Left cardiac atrium (tissue), 4 donors: ENCODE results near the gene NHERF2. TPM values are rescaled to one million over a fixed set of nuclear protein-coding genes. Genes with fewer than 3 reads are reported as not detected.

Experiments
- ATAC-seq, 2 donors: fragments of 200-7000 bp; cut with Tn5 transposase; one replicate each; pipeline ENCODE4 v1.9.1; 2020; ENCODE audit warnings: mild to moderate bottlenecking in 2 of 2, moderate library complexity in 2 of 2
- DNase-seq: peaks from one replicate; pipeline ENCODE4 v3.0.0-alpha.2; 2020
- intact Hi-C, 2 donors: fragments of 100-400 bp; cut with DNase I; formaldehyde crosslinking; loops; one replicate each; pipeline versions ENCODE4 v1.14.1 to v1.15.1; 2022 to 2023
- total RNA-seq, 2 donors: library from RNA; stranded (reverse); fragmentation: NEBNext Ultra II Directional; extraction: Animal tissue kit (Norgen Biotek cat#: 25700); gene quantifications; one replicate each; pipeline ENCODE4 v1.2.1, GENCODE V29; 2021
- donor health status: DM: no; HTN: yes; CAD: no.
- donor health status: DM: no; HTN: yes; CAD: no; lungs with severe emphysema.
- donor health status: DM: yes; HTN: yes; CAD: no.
- donor health status: Dilated cardiomyopathy.

The NHERF2 gene
- total RNA-seq, 2 donors from 2014 or later: 164 to 242 TPM

GRCh38 chr16:1989209-1990100 is 37.2 kb upstream of the NHERF2 start, which contains the start of gene SYNGR3:
TSS of gene SYNGR3 (plus strand) at chr16:1989970. CDS start at chr16:1990103, 133 bp downstream.
- ATAC-seq (no peak), DNase-seq (no peak)
- intact Hi-C loops: no loop called here

- no peak for ATAC-seq
- intact Hi-C loops: no loop called here
- DNase-seq: no peak
These were observed 36.7 kb upstream of the NHERF2 start for GRCh38 chr16:1990101-1990350.

- no peak for ATAC-seq
- intact Hi-C loops: no loop called here
- no peak for DNase-seq
These were observed 36.2 kb upstream of the NHERF2 start for GRCh38 chr16:1990351-1991134.

GRCh38 chr16:1991135-1991551 is 35.6 kb upstream of the NHERF2 start:
- intact Hi-C loops: no loop called here
- ATAC-seq (peak in 1 of 2 donors; percentile 3), DNase-seq (no peak)

- no peak for ATAC-seq
- DNase-seq: no peak
- intact Hi-C loops: no loop called here
These were observed 35.1 kb upstream of the NHERF2 start for GRCh38 chr16:1991588-1991947.

GRCh38 chr16:1991948-1992703 is 34.6 kb upstream of the NHERF2 start:
- peak; percentile 97 for DNase-seq
- peak; percentile 90 to 93 for ATAC-seq
- intact Hi-C loops: no loop called here

GRCh38 chr16:1992704-1993317 is 33.9 kb upstream of the NHERF2 start:
- intact Hi-C loops: no loop called here
- ATAC-seq (peak in 1 of 2 donors; percentile 1), DNase-seq (no peak)

- ATAC-seq: no peak
- intact Hi-C loops: no loop called here
- peak; percentile 31 for DNase-seq
These were observed 33.0 kb upstream of the NHERF2 start for GRCh38 chr16:1993731-1994131.

GRCh38 chr16:1997494-1998359 is 29.0 kb upstream of the NHERF2 start:
- DNase-seq (no peak), ATAC-seq (peak in 1 of 2 donors; percentile 32)
- intact Hi-C loops: no loop called here

- ATAC-seq: no peak
- DNase-seq: no peak
- intact Hi-C loops: no loop called here
These were observed 28.3 kb upstream of the NHERF2 start for GRCh38 chr16:1998360-1998835.

GRCh38 chr16:1998852-1999801 is 27.6 kb upstream of the NHERF2 start:
- ATAC-seq: no peak
- intact Hi-C loops: no loop called here
- DNase-seq: no peak

- no peak for DNase-seq
- intact Hi-C loops: no loop called here
- ATAC-seq: no peak
These were observed 26.7 kb upstream of the NHERF2 start for GRCh38 chr16:1999866-2000514.

- DNase-seq (no peak), ATAC-seq (no peak)
- intact Hi-C loops: no loop called here
These were observed 25.7 kb upstream of the NHERF2 start for GRCh38 chr16:2001035-2001434.

GRCh38 chr16:2001456-2002355 is 25.0 kb upstream of the NHERF2 start:
- ATAC-seq (no peak), DNase-seq (no peak)
- intact Hi-C loops: no loop called here

- ATAC-seq: no peak
- intact Hi-C loops: no loop called here
- DNase-seq: peak; percentile 21
These were observed 24.1 kb upstream of the NHERF2 start for GRCh38 chr16:2002406-2003230.
